Sigmoid colon (tissue), 7 donors: ENCODE measurements around the gene SCAF1. TPM values are rescaled to one million over a fixed set of nuclear protein-coding genes. Genes with fewer than 3 reads are reported as not detected.

Experiments used
- DNase-seq: peaks from one replicate; pipeline ENCODE4 v3.0.0-alpha.2; 2019
- H3K27ac ChIP-seq, 4 donors: fragments of 200-600 bp; sonication (generic); one replicate each; pipeline ENCODE4 v1.5.1; 2016 to 2019; ENCODE audit warnings: mild to moderate bottlenecking in 1 of 4
- H3K27me3 ChIP-seq, 3 donors: fragments of 200-600 bp; sonication (generic); one replicate each; pipeline ENCODE4 v1.5.1; 2019; ENCODE audit warnings: mild to moderate bottlenecking in 1 of 3
- H3K36me3 ChIP-seq, 4 donors: fragments of 200-600 bp; sonication (generic); one replicate each; pipeline ENCODE4 v1.5.1; 2016 to 2019
- H3K4me1 ChIP-seq, 4 donors: fragments of 200-600 bp; sonication (generic); one replicate each; pipeline ENCODE4 v1.5.1; 2017 to 2019
- H3K4me3 ChIP-seq, 4 donors: fragments of 200-600 bp; sonication (generic); one replicate each; pipeline ENCODE4 v1.5.1; 2017 to 2019; ENCODE audit warnings: mild to moderate bottlenecking in 2 of 4, moderate library complexity in 1 of 4
- H3K9me3 ChIP-seq, 4 donors: fragments of 200-600 bp in 3 of 4; sonication (generic) in 3 of 4; one replicate each; pipeline versions ENCODE4 v1.5.1 to v1.6.1; 2013 to 2019
- CTCF ChIP-seq, 4 experiments: fragments of 450-650 bp in 3 of 4; fragments of 200-600 bp in 1 of 4; IDR thresholded peaks; one replicate each; pipeline ENCODE4 v1.5.1; 2016 to 2019; ENCODE audit warnings: antibody characterized with exemption in 4 of 4, mild to moderate bottlenecking in 3 of 4, moderate library complexity in 2 of 4
- EP300 ChIP-seq, 4 donors: sonication (generic); formaldehyde crosslinking; IDR thresholded peaks; one replicate each; pipeline ENCODE4 v1.6.1; 2017; ENCODE audit warnings: antibody characterized with exemption in 4 of 4
- POLR2A ChIP-seq, 2 donors: fragments of 450-650 bp; IDR thresholded peaks; one replicate each; pipeline ENCODE4 v1.6.1; 2016; ENCODE audit warnings: antibody characterized with exemption in 2 of 2, mild to moderate bottlenecking in 2 of 2, moderate library complexity in 2 of 2
- POLR2AphosphoS5 ChIP-seq, 4 donors: sonication (generic); formaldehyde crosslinking; IDR thresholded peaks; one replicate each; pipeline ENCODE4 v1.6.1; 2017; ENCODE audit warnings: antibody characterized with exemption in 4 of 4
- WGBS, 2 donors: extraction: QIAGEN DNeasy Blood & Tissue Kit; methylation state at CpG; one replicate each; pipeline ENCODE4 v1.1.7; 2013; 5-methylcytosine and 5-hydroxymethylcytosine counted together
- intact Hi-C: fragments of 100-400 bp; cut with DNase I; formaldehyde crosslinking; loops from one replicate; pipeline ENCODE4 v1.15.1; 2023
- polyA plus RNA-seq, 3 donors: library from polyadenylated mRNA; stranded (reverse); fragments of 200-250 nt; gene quantifications; one replicate each; pipeline ENCODE4 v1.2.3, GENCODE V29; 2013
- total RNA-seq, 4 donors: library from RNA; depleted of rRNA; stranded (reverse); fragments of >200 nt; gene quantifications; one replicate each; pipeline ENCODE4 v1.1.0, GENCODE V29; 2016
- donor health status: healthy with polysubstance abuse.
- donor health status: Bipolar disorder and iron deficiency.
- donor health status: healthy.

Gene SCAF1
- total and polyA plus RNA-seq, 7 donors = 9.0 to 30.8 (median 13.3) TPM

- H3K4me1 ChIP-seq = peaks cover 0 to 39% (median 27%) of the 10 kb centered on the region in 4 donors
- no peak for DNase-seq
- TF ChIP-seq CTCF (IDR thresholded peaks at IDR 0.05) (no peak), EP300 (IDR thresholded peaks at IDR 0.05) (no peak), POLR2A (IDR thresholded peaks at IDR 0.05) (no peak), POLR2AphosphoS5 (IDR thresholded peaks at IDR 0.05) (no peak)
- WGBS, 2 donors = 89 to 93% methylated on average over 2 of the region's 2 CpGs
- no peak overlapping the region for H3K4me3 ChIP-seq
- no peak overlapping the region for H3K27ac ChIP-seq
- intact Hi-C loops = no loop called here
- H3K36me3 ChIP-seq = peaks cover 3 to 16% (median 5%) of the 10 kb centered on the region in 4 donors
- no peaks in the 10 kb centered on the region for H3K27me3 ChIP-seq
- no peaks in the 10 kb centered on the region for H3K9me3 ChIP-seq
Observed at GRCh38 chr19:49667473-49667872, 25.5 kb downstream of the SCAF1 start.

- Histone ChIP-seq H3K4me3 (no peak overlapping the region), H3K36me3 (peaks cover 0 to 9% (median 0%) of the 10 kb centered on the region in 4 donors), H3K27ac (no peak overlapping the region), H3K9me3 (no peaks in the 10 kb centered on the region), H3K4me1 (peaks cover 0 to 26% (median 17%) of the 10 kb centered on the region in 4 donors), H3K27me3 (no peaks in the 10 kb centered on the region)
- intact Hi-C loops = no loop called here
- TF ChIP-seq POLR2A (IDR thresholded peaks at IDR 0.05) (no peak), EP300 (IDR thresholded peaks at IDR 0.05) (no peak), POLR2AphosphoS5 (IDR thresholded peaks at IDR 0.05) (no peak), CTCF (IDR thresholded peaks at IDR 0.05) (no peak)
- DNase-seq = no peak
- 92 to 96% methylated on average over 3 of the region's 3 CpGs for WGBS, 2 donors
Observed at GRCh38 chr19:49669516-49669915, 27.5 kb downstream of the SCAF1 start.

- H3K4me3 ChIP-seq = no peak overlapping the region
- 18 to 31% methylated on average over 28 of the region's 28 CpGs for WGBS, 2 donors
- H3K27me3 ChIP-seq = no peaks in the 10 kb centered on the region
- H3K27ac ChIP-seq = peak overlapping the region in 3 of 4 donors; percentile 46 to 56 (median 53)
- intact Hi-C loops = no loop called here
- peaks cover 0 to 9% (median 0%) of the 10 kb centered on the region in 4 donors for H3K36me3 ChIP-seq
- H3K4me1 ChIP-seq = peaks cover 0 to 14% (median 13%) of the 10 kb centered on the region in 4 donors
- TF ChIP-seq CTCF (IDR thresholded peaks at IDR 0.05) = peak; percentile 66 to 92 (median 80)
- TF ChIP-seq POLR2A (IDR thresholded peaks at IDR 0.05) = no peak
- no peaks in the 10 kb centered on the region for H3K9me3 ChIP-seq
- DNase-seq = peak; percentile 83
Observed at GRCh38 chr19:49672131-49672919, 30.3 kb downstream of the SCAF1 start.

- Histone ChIP-seq H3K4me3 (peak overlapping the region; percentile 21 to 46 (median 40)), H3K27me3 (no peaks in the 10 kb centered on the region), H3K4me1 (peaks cover 0 to 49% (median 49%) of the 10 kb centered on the region in 4 donors), H3K9me3 (no peaks in the 10 kb centered on the region), H3K27ac (peak overlapping the region; percentile 84 to 94 (median 89)), H3K36me3 (peaks cover 0 to 5% (median 0%) of the 10 kb centered on the region in 4 donors)
- TF ChIP-seq EP300 (IDR thresholded peaks at IDR 0.05) (no peak), POLR2A (IDR thresholded peaks at IDR 0.05) (no peak), POLR2AphosphoS5 (IDR thresholded peaks at IDR 0.05) (peak; percentile 30 to 63 (median 49)), CTCF (IDR thresholded peaks at IDR 0.05) (no peak)
- intact Hi-C loops = loop anchor here (2.0 to 5.0 kb wide), 3 partner anchors 84 to 201 kb away; partner anchors contain the start of genes AKT1S1, PRR12, RPS11 and TBC1D17
- peak; percentile 97 for DNase-seq
- WGBS, 2 donors = 1% methylated on average over 27 of the region's 27 CpGs
Observed at GRCh38 chr19:49676136-49676783, 34.3 kb downstream of the SCAF1 start.
